Measurements from ENCODE around the gene KAT6B. TPM values are rescaled to one million over a fixed set of nuclear protein-coding genes. Genes with fewer than 3 reads are reported as not detected.

The KAT6B gene
- total RNA-seq, 1 experiment from 2014 or later: 4.9 TPM

DNA sequence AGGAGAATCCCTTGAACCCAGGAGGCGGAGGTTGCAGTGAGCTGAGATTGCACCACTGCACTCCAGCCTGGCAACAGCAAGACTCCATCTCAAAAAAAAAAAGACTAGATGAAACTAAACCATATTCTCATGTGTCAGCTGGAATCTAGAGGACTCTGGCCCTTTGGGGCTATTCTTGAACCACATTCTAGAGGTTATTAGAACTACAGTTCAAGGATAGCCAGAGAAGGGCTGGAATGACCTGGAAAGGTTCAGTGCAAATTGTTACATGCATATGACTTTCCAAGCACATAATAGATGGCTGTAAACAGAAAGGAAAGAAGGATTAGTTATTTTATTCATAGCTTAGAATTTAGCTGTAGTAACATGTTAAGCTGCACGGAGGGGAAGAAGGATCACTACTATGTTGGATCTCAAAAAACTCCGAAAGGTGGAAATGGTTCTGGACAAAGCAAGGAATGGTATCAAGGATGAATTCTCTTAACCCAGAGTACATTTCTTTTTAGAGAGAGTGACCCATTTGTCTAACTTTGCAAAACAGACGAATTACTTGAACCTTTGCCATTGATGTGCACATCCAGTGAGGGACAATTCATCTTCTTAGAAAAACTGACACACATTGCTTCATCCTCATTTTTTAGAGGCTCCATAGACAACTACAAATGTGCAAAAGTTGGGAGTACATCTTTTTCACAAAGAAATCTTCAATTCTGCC lies 161.1 kb downstream of the KAT6B start:
- no peak for DNase-seq (ENCODE audit: low read depth)

DNA sequence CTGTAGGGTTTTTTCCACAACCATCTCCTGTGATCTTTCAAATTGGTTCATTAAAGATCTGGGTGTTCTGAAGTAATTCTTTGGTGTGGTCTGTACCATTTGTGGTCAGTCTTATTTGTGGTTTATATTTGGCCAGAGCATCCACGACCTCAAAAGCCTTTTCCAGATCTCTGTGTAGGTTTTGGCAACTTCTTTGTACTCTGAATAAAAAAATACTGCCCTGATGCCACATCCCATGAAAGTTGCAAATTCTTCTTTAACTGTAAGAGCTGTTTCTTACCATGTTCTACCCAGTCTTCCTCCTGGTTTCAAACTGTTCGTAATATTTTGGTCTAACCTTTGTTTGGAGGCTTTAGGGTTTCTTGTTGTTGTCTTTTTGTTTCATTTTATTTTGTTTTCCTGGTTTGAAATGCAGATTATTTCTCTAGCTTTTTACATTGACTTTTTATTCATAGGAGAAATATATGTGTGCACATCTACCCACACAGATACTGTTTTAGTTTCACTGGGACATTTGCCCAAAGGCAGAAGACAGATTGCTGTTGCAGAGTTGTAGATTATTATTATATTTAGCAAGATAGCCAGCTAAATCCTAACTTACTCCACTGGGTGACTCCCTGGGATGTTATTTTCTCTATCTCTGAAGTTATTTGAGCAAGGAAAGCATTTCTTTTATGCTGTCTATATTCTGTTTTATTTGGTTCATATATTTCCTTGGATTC lies 161.8 kb downstream of the KAT6B start:
- DNase-seq (ENCODE audit: low read depth): no peak

DNA sequence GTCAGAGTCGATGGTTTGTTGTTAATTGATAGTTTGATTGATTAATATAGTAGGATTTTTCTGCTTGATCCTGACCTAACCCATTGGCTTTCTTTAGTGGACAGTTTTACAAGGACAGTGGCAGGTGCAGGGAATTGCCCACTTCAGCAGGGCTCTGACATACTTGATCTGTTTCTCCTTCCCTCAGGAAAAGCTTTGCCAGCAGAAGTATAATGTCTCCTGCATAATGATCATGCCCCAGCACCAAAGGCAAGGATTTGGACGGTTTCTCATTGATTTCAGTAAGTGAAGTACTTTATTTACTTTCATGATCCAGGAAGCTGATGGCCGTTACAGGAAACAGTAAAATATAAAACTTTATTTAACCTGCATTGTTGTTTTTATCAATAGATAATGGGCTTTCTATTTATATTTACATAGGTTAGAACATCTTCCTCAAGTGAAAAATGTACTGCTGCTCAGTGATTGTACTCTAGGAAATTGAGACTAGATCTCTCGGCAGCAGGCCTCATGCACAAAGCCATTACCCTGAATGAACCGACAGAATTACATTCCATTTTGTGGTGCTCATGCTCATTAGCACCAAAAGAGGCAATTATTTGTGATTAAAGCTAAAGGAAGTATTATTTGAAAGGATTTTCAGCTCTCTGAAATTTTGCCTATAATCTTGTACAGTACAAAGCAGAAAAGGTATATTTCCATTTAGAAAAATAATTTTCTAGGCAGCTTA lies 162.6 kb downstream of the KAT6B start:
- DNase-seq (ENCODE audit: low read depth): no peak

DNA sequence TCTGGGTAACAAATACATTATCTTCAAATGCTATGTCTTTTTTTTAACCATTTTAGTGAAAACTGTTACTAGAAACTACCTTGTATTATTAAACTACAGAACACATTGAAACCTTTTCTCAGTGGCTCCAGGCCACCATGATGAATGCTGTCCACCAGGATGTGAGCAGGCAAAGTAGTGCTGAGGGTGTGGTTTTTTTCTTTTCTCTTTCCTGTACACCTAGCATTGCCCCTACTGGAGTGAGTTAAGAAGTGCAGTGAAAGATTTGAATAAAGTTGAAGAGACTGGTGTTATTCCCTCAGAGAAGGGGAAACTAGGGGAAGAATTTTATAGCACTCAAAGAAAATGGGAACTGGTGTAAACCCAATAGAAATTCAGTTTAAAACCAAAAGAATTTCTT lies 165.0 kb downstream of the KAT6B start:
- DNase-seq (ENCODE audit: low read depth): peak; percentile 21

DNA sequence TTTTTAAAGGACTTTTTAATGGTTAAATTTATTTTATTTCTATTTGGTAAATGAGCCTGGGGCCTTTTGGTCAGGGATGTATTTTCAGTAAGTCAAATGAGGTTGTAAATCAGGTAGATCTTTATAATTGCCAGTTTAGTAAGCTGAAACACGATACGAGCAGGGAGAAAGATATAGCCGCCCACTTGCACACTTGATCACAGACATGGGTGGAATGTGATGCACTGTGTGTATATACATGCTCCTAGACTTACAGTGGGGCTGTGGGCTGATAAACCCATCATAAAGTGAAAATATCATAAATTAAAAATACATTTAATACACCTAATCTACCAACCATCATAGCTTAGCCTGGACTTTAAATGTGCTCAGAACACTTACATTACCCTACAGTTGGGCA lies 165.7 kb downstream of the KAT6B start:
- no peak for DNase-seq (ENCODE audit: low read depth)

DNA sequence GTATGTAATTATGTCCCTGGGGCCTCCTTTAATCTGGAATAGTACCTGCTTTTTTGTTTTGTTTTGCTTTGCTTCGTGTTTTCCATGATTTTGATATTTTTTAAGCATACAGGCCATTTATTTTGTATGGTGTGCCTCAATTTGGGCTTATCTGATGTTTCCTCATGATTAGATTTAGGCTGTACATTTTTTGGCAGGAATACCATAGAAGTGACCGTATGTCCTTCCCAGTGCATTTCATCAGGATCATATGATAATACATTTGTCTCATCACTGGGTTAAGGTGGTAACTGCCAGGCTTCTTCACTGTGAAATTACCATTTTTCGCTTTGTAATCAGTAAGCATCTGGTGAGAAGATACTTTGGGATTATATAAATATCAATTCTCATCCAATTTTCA lies 167.2 kb downstream of the KAT6B start:
- no peak for DNase-seq (ENCODE audit: low read depth)

DNA sequence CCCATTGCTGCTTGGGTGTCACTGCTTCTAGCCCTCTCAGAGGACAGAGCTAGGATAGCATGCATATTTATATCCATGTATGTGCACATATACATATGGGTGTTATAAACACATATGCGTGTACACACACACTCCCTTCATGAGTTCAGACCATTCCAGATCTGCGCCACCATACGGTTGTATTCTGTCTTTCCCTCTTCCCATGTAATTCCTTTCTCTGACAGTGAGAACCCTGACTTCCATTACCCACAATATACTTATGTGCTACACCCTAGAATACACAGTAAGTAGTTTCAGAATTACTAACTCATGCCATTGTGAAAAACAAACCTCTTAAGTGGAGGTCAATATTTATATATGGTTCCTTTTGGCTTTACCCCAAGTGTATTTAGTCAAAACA lies 168.5 kb downstream of the KAT6B start:
- no peak for DNase-seq (ENCODE audit: low read depth)

DNA sequence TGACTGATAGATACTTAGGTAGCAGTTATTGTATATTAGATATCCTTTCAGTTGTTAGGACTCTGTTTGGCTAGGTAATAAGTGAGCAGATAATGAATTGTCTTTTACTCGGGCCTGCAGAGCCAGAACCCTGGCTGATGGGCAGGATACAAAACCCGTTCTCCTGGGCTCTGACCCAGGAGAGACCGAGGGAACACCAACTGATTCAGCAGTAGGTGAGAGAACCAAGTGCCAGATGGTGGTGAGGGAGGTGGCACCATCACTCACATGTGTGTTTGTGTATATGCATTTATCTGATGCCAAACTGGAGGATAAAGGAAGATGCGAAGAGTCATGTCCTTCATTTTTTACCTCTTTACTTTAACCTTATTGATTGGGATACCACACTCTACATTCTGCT lies 169.4 kb downstream of the KAT6B start:
- DNase-seq (ENCODE audit: low read depth): no peak

DNA sequence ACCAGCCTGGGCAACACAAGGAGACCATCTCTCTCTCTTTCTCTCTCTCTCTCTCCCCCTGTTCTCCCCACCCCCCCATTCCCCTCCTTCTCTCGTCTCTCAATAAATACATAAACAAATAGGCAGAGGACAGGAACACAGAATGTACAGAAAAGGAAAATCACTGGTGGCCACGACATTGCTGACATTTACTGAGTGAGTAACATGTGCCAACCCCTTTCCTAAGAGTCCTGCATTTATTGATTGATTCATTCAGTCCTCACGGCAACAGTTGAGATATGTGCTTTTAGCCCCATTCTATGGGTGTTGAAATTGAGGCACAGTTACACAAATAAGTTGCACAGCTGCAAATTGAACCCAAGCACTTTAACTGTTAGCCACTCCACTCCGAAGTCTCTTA lies 170.8 kb downstream of the KAT6B start:
- no peak for DNase-seq (ENCODE audit: low read depth)

DNA sequence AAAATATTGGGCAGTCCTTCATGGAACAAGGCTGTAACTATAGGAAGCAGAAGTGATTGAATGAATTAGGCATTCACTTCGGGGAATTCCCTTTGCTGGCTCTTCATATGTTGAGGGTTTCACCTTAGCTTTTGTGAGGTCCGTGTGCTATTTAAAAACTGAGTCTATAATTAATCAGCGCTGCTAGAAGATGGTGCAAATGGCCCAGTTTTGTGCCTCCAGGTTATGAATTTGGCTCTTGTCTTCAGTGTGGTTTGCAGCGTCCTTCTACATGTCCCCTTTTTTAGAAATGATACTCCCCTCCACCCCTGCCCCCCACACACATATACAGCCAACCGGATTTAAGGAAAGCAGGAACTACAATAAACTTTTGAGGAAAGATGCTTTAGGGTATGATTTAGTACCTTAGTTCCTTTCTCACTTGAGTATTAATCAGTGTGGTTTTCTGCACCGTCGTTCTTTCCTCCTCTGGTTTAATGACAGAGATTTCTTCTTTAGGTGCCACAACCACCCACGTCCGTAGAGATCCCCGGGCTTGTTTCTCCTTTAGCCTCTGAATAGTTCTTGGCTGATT lies 174.4 kb downstream of the KAT6B start:
- no peak for DNase-seq (ENCODE audit: low read depth)

DNA sequence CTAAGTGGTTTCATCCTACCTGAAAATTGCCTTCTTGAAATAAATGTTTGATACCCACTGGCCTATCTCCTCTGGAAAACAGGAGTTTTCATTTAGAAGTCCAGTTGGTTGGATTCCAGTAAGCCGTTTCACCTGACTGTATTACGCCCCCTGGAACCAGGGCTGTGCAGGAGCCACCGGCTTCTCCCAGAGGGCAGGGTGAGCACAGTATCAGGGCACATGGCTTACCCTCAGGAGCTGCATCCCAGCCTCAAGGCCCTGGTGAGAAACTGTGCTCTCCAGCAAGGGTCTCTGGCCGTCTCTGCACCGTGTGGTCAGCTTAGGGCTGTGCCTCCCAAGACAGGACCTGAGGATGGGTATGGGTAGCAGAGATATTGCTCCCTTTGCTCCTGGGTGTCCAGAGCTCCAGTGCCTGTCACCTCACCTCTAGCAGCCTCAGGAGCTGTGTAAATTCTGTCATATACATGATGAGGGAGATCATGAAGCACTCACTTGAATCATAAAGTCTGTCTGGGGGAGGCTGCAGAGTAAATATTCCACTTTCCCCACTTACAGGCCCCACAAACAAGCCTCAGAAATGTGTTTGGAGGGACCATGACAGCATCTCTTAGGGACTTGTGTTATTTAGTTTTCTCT lies 175.4 kb downstream of the KAT6B start:
- DNase-seq (ENCODE audit: low read depth): no peak

DNA sequence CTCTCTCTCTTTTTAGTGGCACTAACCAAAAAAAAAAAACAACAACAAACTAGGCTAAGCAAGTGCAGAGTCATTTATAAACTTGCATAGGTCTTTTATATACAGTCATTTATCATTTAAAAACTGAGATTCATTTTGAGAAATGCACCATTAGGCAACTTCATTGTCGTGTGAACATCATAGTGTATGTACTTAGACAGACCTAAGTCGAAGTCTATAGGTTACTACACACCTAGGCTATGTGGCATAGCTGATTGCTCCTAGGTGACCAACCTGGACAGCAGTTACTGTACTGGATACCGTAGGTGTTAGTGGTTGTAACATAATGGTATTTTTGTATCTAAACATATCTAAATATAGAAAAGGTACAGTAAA lies 175.9 kb downstream of the KAT6B start:
- no peak for DNase-seq (ENCODE audit: low read depth)

DNA sequence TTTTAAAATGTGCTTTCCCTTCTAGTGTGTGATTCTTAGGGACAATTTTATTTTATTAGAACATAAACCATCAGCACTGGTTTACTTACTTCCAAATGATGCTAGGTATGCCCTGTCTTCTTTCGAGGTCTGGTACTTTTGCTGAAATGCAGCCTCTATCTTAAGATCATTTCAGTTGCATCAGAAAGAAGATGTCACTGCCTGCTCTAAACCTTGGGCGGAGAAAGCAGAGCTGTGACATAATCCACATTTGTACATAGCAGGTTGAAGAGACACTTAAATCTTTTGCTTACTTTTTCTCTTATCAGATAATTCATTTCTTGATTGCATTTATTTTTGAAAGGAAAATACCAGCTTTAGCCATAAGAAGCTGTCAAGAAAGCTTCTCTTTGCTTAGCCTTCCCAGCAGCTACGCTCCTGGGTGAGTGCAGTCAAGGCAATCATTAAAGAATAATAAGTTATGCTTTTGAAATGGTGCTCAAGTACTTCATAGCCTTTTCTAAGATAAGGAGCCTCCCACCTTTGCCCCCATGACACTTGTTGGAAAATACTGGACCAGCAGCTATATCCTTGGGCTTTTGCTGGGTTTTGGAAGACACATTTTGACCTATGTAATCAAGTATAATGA lies 176.7 kb downstream of the KAT6B start:
- no peak for DNase-seq (ENCODE audit: low read depth)

DNA sequence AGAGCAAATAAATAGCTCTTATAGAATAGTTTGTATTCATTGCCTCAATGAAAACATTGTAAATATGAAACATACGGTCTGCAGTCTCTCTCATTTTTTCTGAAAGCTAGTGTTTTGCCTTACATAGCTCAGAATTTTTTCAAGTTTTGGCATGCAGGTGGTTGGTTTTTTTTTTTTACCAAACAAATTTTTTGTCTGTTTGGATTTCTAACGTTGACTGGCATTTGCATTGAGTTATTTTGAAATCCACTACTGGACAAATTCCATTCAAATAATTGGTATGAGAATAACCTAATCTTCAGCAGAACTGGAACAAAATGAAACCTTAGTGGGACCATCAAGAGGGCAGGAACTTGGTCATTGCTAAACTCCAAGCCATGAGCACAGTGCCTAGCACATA lies 177.5 kb downstream of the KAT6B start:
- no peak for DNase-seq (ENCODE audit: low read depth)

DNA sequence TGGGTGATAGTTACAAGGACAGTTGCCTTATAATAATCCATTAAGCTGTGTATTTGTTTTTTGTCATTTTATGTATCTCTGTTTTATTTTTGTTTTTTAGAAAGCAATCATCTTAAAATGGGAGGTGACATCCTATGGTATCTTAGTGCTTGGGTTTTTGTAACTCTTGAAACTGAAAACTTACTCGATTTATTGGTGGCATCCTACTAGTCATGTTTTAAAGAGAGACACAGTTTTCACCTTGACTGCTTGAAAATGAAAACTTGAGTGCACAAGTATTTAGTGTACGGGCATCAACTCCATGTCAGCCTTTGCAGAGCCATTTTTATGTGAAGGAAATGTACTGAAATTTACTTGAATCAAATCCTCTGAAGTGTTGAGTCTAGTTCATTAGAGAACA lies 181.2 kb downstream of the KAT6B start:
- DNase-seq (ENCODE audit: low read depth): no peak

DNA sequence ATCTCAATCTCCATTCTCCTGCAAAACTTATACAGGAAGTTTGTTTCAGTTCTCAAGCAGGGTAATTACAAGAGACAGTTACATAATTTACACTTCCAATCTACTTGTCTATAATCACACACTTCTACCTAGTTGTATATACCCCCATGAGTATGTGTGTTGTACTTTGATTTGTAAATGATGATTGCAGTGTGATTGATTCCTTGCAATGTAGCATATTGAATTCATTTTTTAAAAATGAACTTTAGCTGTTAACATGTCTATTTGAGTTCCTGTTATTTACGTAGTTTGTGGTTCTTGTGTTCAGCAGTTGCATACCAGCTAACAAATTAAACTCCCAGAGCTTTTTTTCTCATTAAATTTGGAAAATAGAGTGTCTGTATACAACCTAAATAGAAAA lies 182.6 kb downstream of the KAT6B start:
- no peak for DNase-seq (ENCODE audit: low read depth)

DNA sequence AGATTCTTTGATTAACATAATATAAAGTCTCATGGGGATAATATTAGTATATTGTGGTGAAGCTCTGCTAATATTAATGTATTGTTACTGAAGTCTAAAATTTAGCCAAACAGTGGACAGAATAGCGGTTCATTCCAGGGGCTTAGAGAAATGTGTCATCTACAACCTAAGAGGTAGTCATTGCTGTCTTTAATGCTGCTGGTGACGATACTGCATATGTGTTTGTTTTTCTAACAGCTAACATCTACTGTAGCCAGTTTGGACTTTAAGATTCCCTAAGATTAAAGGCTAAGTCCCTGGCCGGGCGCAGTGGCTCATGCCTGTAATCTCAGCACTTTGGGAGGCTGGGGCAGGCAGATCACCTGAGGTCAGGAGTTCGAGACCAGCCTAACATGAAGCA lies 183.0 kb downstream of the KAT6B start:
- DNase-seq (ENCODE audit: low read depth): no peak

DNA sequence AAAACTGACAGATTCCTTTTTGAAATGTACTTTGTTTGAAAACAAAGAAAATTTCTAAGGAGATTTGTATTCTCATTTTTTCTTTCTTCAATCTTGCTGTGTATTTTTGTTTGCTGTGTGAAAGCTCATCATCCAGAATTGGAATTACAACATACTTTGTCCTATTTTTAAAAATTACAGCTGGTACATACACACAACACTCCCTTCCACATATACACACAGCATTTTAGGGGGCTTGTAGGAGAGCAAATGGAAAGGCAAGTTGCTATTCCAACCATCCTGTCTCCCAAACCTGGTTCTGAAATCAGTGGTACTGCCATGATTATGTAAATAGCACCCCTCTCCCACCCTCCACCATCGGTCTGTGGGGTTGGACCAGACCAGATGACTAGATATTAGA lies 184.0 kb downstream of the KAT6B start:
- no peak for DNase-seq (ENCODE audit: low read depth)

DNA sequence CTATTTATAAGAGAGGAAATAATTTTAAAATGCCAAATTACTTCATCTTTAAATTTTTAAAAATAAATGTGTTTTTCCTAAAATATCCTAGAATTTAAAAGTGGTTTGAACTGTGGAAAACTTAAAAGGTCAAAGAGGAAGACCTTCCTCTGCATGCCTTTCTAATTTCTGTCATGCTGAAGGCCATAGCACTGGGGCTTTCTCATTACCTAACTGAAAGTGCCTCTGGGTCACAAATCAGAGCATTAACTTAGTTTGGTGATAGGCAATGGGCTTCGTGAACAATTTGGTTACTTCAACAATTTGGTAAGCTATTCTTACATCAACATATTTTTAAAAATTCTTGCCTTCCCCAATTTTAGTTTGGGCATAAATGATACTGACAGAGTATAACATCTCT lies 184.8 kb downstream of the KAT6B start:
- DNase-seq (ENCODE audit: low read depth): no peak

DNA sequence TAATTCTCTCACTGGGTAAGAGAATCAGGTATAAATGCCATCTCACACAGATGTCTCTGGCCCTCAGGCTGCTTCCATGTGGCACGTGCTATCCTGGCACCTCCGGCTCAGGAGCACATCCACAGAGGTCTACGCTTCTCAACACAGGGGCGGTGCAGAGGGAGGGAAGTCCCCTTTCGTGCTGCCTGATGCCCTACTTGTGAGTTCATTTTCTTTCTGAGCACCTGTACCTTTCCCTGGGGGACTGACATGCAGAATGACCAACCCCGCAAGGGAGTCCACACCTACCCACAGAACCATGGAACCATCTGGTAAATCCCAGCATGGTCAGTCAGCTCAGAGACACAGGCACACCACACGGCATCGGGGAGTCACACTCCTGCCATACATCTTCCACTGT lies 186.1 kb downstream of the KAT6B start:
- DNase-seq (ENCODE audit: low read depth): no peak

DNA sequence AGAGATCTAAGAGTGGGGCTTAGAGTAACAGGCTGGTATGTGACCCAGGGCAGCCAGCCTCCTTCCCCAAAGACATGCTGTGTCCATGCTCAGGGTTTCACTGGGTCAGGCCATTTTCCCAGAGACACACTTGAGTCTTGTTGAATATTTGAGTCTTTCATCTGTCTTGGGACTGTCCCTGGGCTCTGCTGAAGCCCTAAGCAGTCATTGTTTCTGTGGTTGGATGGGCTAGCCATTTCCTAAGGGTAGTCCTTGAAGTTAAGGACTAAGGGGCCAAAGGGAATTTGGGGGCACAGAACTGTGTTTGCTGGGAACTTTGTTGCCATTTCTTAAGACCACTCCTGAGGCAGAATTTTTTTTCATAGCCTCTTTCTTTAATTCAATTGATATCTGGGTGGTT lies 186.6 kb downstream of the KAT6B start:
- DNase-seq (ENCODE audit: low read depth): no peak

DNA sequence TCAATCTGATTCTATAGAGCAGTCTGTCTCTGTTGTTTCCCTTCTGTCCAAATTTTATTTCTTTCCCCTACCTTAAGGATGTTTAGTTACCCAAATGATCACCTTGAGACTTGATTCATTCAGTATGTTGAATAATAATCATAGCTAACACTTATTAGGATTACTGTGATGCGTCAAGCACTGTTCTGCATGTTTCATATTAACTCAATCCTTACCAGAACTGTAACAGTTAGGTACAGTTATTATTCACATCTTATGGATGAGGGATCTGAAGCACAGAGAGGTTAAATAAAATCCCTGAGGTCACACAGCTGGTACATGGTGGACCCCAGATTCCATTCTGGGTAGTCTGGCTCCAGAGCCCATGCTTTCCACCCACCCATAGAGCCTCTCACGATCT lies 187.1 kb downstream of the KAT6B start:
- DNase-seq (ENCODE audit: low read depth): no peak
